SK-N-SH treated with all-trans-retinoic acid at 6 μM for 48 hours (cell line): ENCODE results near the gene CSAG2.
"Not testable (repeated sequence)": the region's sequence is repeated elsewhere in the genome, so short reads cannot be mapped to it uniquely, and the experiment has no call there.

Experiments used
- ATAC-seq: fragments of 200-7000 bp; cut with Tn5 transposase; 3 replicates; pipeline ENCODE4 v1.9.1; 2020; ENCODE audit warnings: mild to moderate bottlenecking, moderate library complexity
- CREB5 ChIP-seq: fragments of 250-450 bp; sonication (Bioruptor Pico); IDR thresholded peaks from 2 replicates; pipeline ENCODE4 v1.5.1; 2020; ENCODE audit warnings: low read depth, mild to moderate bottlenecking, moderate library complexity
- CSRNP3 ChIP-seq: fragments of 250-450 bp; sonication (Bioruptor Pico); IDR thresholded peaks from 2 replicates; pipeline ENCODE4 v1.5.1; 2021; ENCODE audit warnings: mild to moderate bottlenecking, moderate library complexity
- ESRRG ChIP-seq: fragments of 250-450 bp; sonication (Bioruptor Pico); IDR thresholded peaks from 2 replicates; pipeline ENCODE4 v1.6.1; 2021; ENCODE audit warnings: mild to moderate bottlenecking
- GLIS3 ChIP-seq: fragments of 250-450 bp; sonication (Bioruptor Pico); IDR thresholded peaks from 2 replicates; pipeline ENCODE4 v1.5.0; 2020; ENCODE audit warnings: mild to moderate bottlenecking, moderate library complexity
- PPARA ChIP-seq: fragments of 250-450 bp; sonication (Bioruptor Pico); IDR thresholded peaks from 2 replicates; pipeline ENCODE4 v1.5.0; 2020; ENCODE audit warnings: mild to moderate bottlenecking, borderline replicate concordance
- SNAI2 ChIP-seq: fragments of 250-450 bp; sonication (Bioruptor Pico); IDR thresholded peaks from 2 replicates; pipeline ENCODE4 v1.5.0; 2020; ENCODE audit warnings: mild to moderate bottlenecking, moderate library complexity
- TCF4 ChIP-seq: fragments of 250-450 bp; sonication (Bioruptor Pico); IDR thresholded peaks from 2 replicates; pipeline ENCODE4 v1.8.0; 2021; ENCODE audit warnings: mild to moderate bottlenecking, moderate library complexity, borderline replicate concordance
- TSHZ2 ChIP-seq: fragments of 250-450 bp; sonication (Bioruptor Pico); IDR thresholded peaks from 2 replicates; pipeline ENCODE4 v1.5.0; 2020; ENCODE audit warnings: mild to moderate bottlenecking, moderate library complexity

CSAG2 gene

DNA sequence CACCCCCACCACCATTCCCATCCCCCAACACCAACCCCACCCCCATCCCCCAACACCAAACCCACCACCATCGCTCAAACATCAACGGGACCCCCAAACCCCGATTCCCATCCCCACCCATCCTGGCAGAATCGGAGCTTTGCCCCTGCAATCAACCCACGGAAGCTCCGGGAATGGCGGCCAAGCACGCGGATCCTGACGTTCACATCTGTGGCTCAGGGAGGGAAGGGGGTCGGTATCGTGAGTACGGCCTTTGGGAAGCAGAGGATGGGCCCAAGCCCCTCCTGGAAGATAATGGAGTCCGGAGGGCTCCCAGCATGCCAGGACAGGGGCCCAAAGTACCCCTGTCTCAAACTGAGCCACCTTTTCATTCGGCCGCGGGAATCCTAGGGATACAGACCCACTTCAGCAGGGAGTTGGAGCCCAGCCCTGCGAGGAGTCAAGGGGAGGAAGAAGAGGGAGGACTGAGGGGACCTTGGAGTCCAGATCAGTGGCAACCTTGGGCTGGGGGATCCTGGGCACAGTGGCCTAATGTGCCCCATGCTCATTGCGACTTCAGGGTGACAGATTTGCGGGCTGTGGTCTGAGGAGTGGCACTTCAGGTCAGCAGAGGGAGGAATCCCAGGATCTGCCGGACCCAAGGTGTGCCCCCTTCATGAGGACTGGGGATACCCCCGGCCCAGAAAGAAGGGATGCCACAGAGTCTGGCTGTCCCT, 25.2 kb upstream of the CSAG2 start:
- ATAC-seq: not testable (repeated sequence)

DNA sequence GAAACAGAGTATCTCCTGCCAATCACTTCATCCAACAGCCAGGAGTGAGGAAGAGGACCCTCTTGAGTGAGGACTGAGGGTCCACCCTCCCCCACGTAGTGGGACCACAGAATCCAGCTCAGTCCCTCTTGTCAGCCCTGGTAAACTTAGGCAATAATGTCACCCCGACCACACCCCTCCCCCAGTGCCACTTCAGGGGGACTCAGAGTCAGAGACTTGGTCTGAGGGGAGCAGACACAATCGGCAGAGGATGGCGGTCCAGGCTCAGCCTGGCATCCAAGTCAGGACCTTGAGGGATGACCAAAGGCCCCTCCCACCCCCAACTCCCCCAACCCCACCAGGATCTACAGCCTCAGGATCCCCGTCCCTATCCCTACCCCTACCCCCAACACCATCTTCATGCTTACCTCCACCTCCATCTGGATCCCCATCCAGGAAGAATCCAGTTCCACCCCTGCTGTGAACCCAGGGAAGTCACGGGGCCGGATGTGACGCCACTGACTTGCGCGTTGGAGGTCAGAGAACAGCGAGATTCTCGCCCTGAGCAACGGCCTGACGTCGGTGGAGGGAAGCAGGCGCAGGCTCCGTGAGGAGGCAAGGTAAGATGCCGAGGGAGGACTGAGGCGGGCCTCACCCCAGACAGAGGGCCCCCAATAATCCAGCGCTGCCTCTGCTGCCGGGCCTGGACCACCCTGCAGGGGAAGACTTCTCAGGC, 24.3 kb upstream of the CSAG2 start, which contains the start of the genes CSAG1 and MAGEA12:
CSAG1 (minus strand) TSS at position 461 of the 715 bp plus-strand sequence. CDS start 1,261 bp downstream, outside the sequence.
MAGEA12 (plus strand) TSS at position 497 of the 715 bp plus-strand sequence. CDS start 2,405 bp downstream, outside the sequence.
- TF ChIP-seq ESRRG (CRISPR knock-in tag): no peak
- no peak for TF ChIP-seq CREB5 (CRISPR knock-in tag)
- TF ChIP-seq, all 23 proteins: peak for 0
- peak; percentile 96 for ATAC-seq

DNA sequence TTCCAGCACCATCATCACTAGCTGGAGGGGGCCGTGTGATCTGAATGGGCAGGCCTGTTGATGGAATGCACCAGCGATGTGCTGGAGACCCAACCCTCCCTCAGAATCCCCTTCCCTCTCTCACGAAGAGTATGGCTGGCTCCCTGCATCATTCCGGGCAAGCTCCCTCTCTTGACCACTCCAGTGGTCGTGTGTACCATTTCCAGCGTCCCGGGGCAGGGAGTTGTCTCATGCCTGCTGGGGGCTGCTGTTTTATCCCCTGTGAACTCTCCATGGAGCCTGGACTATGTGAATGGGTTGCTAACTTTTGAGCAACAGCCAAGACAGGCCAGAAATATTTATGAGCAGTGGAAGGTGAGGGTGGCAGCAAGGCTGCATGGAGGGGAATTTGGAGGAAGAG, 16.3 kb upstream of the CSAG2 start:
- ATAC-seq: no peak
- TF ChIP-seq PPARA (CRISPR knock-in tag) (no peak), GLIS3 (CRISPR knock-in tag) (no peak), SNAI2 (CRISPR knock-in tag) (no peak), TCF4 (CRISPR knock-in tag) (no peak), TSHZ2 (CRISPR knock-in tag) (no peak), CSRNP3 (CRISPR knock-in tag) (no peak)

- ATAC-seq: peak; percentile 92
These were observed 5.0 kb upstream of the CSAG2 start, which contains the start of gene MAGEA2B for GRCh38 chrX:152713815-152714787. TSS of gene MAGEA2B (plus strand) at chrX:152714628. CDS start at chrX:152717107, 2,479 bp downstream.

GRCh38 chrX:152713195-152713594, 4.1 kb upstream of the CSAG2 start:
- ATAC-seq: not testable (repeated sequence)

DNA sequence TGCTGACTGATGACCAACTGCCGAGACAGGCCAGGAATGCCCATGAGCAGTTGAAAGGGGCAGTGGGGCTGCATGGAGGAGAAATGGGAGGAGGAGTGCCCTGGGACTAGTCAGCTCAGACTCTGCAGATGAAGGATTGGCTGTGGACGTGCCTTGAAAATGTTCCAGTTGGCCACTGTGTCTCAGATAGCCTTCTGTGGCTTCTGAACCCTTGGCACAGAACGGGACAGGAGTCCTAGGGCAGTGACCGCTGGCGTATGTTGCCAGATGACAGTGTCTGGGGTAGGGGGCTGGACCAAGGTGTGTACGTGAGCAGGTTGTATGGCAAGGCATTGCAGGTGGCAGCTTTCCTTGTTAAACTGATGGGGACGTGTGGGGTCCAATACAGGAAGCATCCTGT, 2.6 kb downstream of the CSAG2 start:
- not testable (repeated sequence) for ATAC-seq

- ATAC-seq: not testable (repeated sequence)
These were observed 8.7 kb downstream of the CSAG2 start for GRCh38 chrX:152700390-152700789.

GRCh38 chrX:152697952-152698931, 10.8 kb downstream of the CSAG2 start, which contains the start of gene MAGEA3:
TSS of gene MAGEA3 (plus strand) at chrX:152698794. CDS start at chrX:152700833, 2,039 bp downstream.
- ATAC-seq: peak; percentile 97

GRCh38 chrX:152681012-152681411, 28.1 kb downstream of the CSAG2 start:
- peak; percentile 89 for ATAC-seq

DNA sequence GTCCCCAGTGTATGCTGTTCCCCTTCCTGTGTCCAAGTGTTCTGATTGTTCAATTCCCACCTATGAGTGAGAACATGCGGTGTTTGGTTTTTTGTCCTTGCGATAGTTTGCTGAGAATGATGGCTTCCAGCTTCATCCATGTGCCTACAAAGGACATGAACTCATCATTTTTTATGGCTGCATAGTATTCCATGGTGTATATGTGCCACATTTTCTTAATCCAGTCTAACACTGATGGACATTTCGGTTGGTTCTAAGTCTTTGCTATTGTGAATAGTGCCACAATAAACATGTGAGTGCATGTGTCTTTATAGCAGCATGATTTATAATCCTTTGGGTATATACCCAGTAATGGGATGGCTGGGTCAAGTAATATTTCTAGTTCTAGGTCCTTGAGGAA, 34.4 kb downstream of the CSAG2 start:
- ATAC-seq: not testable (repeated sequence)
